ENCODE measurements around the gene CLDN5. TPM values are rescaled to one million over a fixed set of nuclear protein-coding genes. Genes with fewer than 3 reads are reported as not detected.

The CLDN5 gene
- total and polyA plus RNA-seq, 4 donors, result 61.0 to 203 (median 101) TPM

DNA sequence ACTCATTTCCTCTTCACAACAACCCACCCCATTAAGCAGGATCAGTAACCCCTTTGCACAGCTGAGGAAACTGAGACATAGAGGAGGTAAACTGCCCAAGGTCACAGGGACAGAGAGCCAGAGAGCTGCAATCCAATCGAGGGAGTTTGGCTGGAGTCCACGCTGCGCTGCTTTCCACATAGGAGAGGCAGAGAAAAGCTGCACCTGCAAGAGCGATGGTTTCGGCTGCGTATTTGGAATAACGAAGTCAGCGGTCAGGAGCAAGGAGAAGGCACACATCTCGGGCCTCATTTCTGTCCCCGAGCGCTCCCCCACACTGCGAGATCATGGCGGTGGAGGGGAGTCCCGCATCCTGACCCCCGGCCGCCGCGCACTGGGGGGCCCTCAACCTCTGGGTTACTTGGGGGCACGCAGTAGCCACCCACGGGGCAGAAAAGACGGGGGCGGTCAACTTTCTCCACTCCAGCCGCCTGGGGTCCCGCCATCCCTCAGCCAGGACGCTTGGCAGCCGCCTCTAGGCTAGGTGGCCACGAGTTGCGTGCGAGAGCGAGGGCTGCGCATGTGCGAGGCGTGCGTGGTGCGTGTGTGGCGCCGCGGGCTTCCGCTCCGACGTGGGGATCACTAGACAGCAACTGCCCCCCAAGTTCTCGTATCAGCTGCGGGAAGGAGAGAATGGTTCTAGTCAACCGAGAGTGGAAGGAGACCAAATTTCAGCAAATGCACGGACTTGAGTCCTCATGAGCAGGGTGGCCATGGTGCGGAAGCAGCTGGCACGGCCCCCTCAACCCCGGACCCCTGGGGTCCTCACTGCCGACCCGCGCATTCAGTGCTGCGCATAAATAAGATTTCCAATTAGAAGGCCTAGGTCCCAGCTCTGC lies 42.3 kb upstream of the CLDN5 start:
- H3K4me3 ChIP-seq (ENCODE audit: low read depth, low read length), result no peak overlapping the region
- no peaks in the 10 kb centered on the region for H3K9me3 ChIP-seq (ENCODE audit: control insufficient read depth, insufficient read depth, low read length)
- DNase-seq (ENCODE audit: low read depth in 4 of 6, low spot score in 6 of 6), result peak in 1 of 6 donors; percentile 5
- 94% methylated on average over 50 of the region's 52 CpGs for WGBS (ENCODE audit: insufficient coverage)
- H3K27me3 ChIP-seq (ENCODE audit: control insufficient read depth, insufficient read depth, low read length), result no peaks in the 10 kb centered on the region
- peaks cover 8% of the 10 kb centered on the region for H3K4me1 ChIP-seq (ENCODE audit: control insufficient read depth, insufficient read depth, low read length)
- no peaks in the 10 kb centered on the region for H3K36me3 ChIP-seq (ENCODE audit: control insufficient read depth, insufficient read depth, low read length)
- no peak overlapping the region for H3K27ac ChIP-seq (ENCODE audit: low read depth, low read length)

- H3K9me3 ChIP-seq (ENCODE audit: control insufficient read depth, insufficient read depth, low read length), result no peaks in the 10 kb centered on the region
- no peak for DNase-seq (ENCODE audit: low read depth in 4 of 6, low spot score in 6 of 6)
- peaks cover 8% of the 10 kb centered on the region for H3K4me1 ChIP-seq (ENCODE audit: control insufficient read depth, insufficient read depth, low read length)
- WGBS (ENCODE audit: insufficient coverage), result 83% methylated on average over 6 of the region's 11 CpGs
- H3K36me3 ChIP-seq (ENCODE audit: control insufficient read depth, insufficient read depth, low read length), result no peaks in the 10 kb centered on the region
- H3K4me3 ChIP-seq (ENCODE audit: low read depth, low read length), result no peak overlapping the region
- no peak overlapping the region for H3K27ac ChIP-seq (ENCODE audit: low read depth, low read length)
- H3K27me3 ChIP-seq (ENCODE audit: control insufficient read depth, insufficient read depth, low read length), result no peaks in the 10 kb centered on the region
These were observed 41.4 kb upstream of the CLDN5 start for GRCh38 chr22:19565382-19566278.

GRCh38 chr22:19559956-19560355 lies 35.7 kb upstream of the CLDN5 start:
- no peak overlapping the region for H3K4me3 ChIP-seq (ENCODE audit: low read depth, low read length)
- H3K27ac ChIP-seq (ENCODE audit: low read depth, low read length), result no peak overlapping the region
- no peaks in the 10 kb centered on the region for H3K4me1 ChIP-seq (ENCODE audit: control insufficient read depth, insufficient read depth, low read length)
- H3K9me3 ChIP-seq (ENCODE audit: control insufficient read depth, insufficient read depth, low read length), result no peaks in the 10 kb centered on the region
- no peaks in the 10 kb centered on the region for H3K36me3 ChIP-seq (ENCODE audit: control insufficient read depth, insufficient read depth, low read length)
- H3K27me3 ChIP-seq (ENCODE audit: control insufficient read depth, insufficient read depth, low read length), result no peaks in the 10 kb centered on the region
- no peak for DNase-seq (ENCODE audit: low read depth in 4 of 6, low spot score in 6 of 6)
- WGBS (ENCODE audit: insufficient coverage), result 100% methylated on average over 2 of the region's 2 CpGs

DNA sequence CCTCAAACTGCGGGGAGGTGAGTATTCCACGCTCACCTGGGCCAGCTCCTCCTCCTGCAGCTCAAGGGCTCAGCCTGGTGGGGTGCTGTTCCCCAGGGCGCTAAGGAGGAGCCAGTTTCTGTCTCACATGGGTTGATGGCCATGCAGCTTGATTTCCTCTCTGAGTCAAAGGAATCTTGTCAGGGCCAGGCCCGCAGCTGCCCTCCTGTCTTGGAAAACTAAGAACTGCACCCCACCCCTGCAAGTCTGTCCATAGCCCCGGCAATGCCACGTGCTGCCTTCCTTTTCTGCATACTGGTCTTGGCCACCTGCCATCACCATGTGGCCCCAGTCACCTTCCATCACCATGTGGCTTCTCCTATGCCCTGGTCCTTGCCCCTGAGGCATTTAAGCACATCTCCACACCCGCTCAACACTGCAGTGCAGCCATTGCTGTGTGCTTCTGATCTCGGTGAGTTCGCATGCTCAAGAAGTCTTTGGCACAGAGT lies 35.2 kb upstream of the CLDN5 start:
- no peak for DNase-seq (ENCODE audit: low read depth in 4 of 6, low spot score in 6 of 6)
- Histone ChIP-seq H3K27me3 (ENCODE audit: control insufficient read depth, insufficient read depth, low read length) (no peaks in the 10 kb centered on the region), H3K4me3 (ENCODE audit: low read depth, low read length) (no peak overlapping the region), H3K9me3 (ENCODE audit: control insufficient read depth, insufficient read depth, low read length) (no peaks in the 10 kb centered on the region), H3K27ac (ENCODE audit: low read depth, low read length) (no peak overlapping the region), H3K4me1 (ENCODE audit: control insufficient read depth, insufficient read depth, low read length) (no peaks in the 10 kb centered on the region), H3K36me3 (ENCODE audit: control insufficient read depth, insufficient read depth, low read length) (no peaks in the 10 kb centered on the region)
- 83% methylated on average over 8 of the region's 9 CpGs for WGBS (ENCODE audit: insufficient coverage)

DNA sequence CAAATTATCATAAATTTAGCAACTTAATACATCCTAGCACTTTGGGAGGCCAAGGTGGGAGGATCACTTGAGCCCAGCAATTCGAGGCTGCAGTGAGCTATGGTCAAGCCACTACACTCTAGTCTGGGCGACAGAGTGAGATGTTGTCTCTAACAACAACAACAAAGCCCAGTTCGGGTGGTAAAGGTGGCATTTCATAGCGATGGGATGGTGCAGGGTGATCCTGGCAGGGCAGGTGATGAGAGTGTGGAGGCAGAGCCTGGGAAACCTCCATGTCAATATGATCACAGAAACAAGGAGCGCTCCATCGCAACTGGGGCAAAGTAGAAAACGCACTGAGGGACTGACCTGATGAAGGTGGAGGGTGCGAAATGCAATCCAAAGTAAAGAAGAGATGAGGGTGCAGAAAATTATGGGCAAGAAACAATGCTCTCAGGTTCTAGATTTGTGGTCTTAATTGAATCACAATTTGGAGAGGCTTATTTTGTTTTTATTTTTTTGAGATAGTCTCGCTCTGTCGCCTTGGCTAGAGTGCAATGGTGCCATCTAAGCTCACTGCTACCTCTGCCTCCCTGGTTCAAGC lies 32.8 kb upstream of the CLDN5 start:
- Histone ChIP-seq H3K27me3 (ENCODE audit: control insufficient read depth, insufficient read depth, low read length) (no peaks in the 10 kb centered on the region), H3K4me1 (ENCODE audit: control insufficient read depth, insufficient read depth, low read length) (no peaks in the 10 kb centered on the region)
- WGBS (ENCODE audit: insufficient coverage), result 93% methylated on average over 8 of the region's 10 CpGs

GRCh38 chr22:19555651-19556050 lies 31.4 kb upstream of the CLDN5 start:
- no peaks in the 10 kb centered on the region for H3K9me3 ChIP-seq (ENCODE audit: control insufficient read depth, insufficient read depth, low read length)
- DNase-seq (ENCODE audit: low read depth in 4 of 6, low spot score in 6 of 6), result no peak
- H3K36me3 ChIP-seq (ENCODE audit: control insufficient read depth, insufficient read depth, low read length), result no peaks in the 10 kb centered on the region
- H3K4me1 ChIP-seq (ENCODE audit: control insufficient read depth, insufficient read depth, low read length), result no peaks in the 10 kb centered on the region
- WGBS (ENCODE audit: insufficient coverage), result 76% methylated on average over 6 of the region's 6 CpGs
- no peak overlapping the region for H3K27ac ChIP-seq (ENCODE audit: low read depth, low read length)
- H3K4me3 ChIP-seq (ENCODE audit: low read depth, low read length), result no peak overlapping the region
- no peaks in the 10 kb centered on the region for H3K27me3 ChIP-seq (ENCODE audit: control insufficient read depth, insufficient read depth, low read length)

More for the DNA sequence above, 32.8 kb upstream of the CLDN5 start:
- Histone ChIP-seq H3K9me3 (ENCODE audit: control insufficient read depth, insufficient read depth, low read length) (no peaks in the 10 kb centered on the region), H3K4me3 (ENCODE audit: low read depth, low read length) (no peak overlapping the region), H3K27ac (ENCODE audit: low read depth, low read length) (no peak overlapping the region), H3K36me3 (ENCODE audit: control insufficient read depth, insufficient read depth, low read length) (no peaks in the 10 kb centered on the region)
- DNase-seq (ENCODE audit: low read depth in 4 of 6, low spot score in 6 of 6), result no peak

GRCh38 chr22:19554834-19555404 lies 30.7 kb upstream of the CLDN5 start:
- Histone ChIP-seq H3K36me3 (ENCODE audit: control insufficient read depth, insufficient read depth, low read length) (no peaks in the 10 kb centered on the region), H3K27ac (ENCODE audit: low read depth, low read length) (no peak overlapping the region), H3K9me3 (ENCODE audit: control insufficient read depth, insufficient read depth, low read length) (no peaks in the 10 kb centered on the region), H3K4me1 (ENCODE audit: control insufficient read depth, insufficient read depth, low read length) (no peaks in the 10 kb centered on the region), H3K27me3 (ENCODE audit: control insufficient read depth, insufficient read depth, low read length) (no peaks in the 10 kb centered on the region), H3K4me3 (ENCODE audit: low read depth, low read length) (no peak overlapping the region)
- 66% methylated on average over 8 of the region's 12 CpGs for WGBS (ENCODE audit: insufficient coverage)
- DNase-seq (ENCODE audit: low read depth in 4 of 6, low spot score in 6 of 6), result no peak

GRCh38 chr22:19553201-19553600 lies 29.0 kb upstream of the CLDN5 start:
- Histone ChIP-seq H3K27me3 (ENCODE audit: control insufficient read depth, insufficient read depth, low read length) (no peaks in the 10 kb centered on the region), H3K36me3 (ENCODE audit: control insufficient read depth, insufficient read depth, low read length) (no peaks in the 10 kb centered on the region), H3K9me3 (ENCODE audit: control insufficient read depth, insufficient read depth, low read length) (no peaks in the 10 kb centered on the region), H3K4me3 (ENCODE audit: low read depth, low read length) (no peak overlapping the region), H3K27ac (ENCODE audit: low read depth, low read length) (no peak overlapping the region), H3K4me1 (ENCODE audit: control insufficient read depth, insufficient read depth, low read length) (no peaks in the 10 kb centered on the region)
- WGBS (ENCODE audit: insufficient coverage), result 100% methylated on average over 1 of the region's 2 CpGs
- no peak for DNase-seq (ENCODE audit: low read depth in 4 of 6, low spot score in 6 of 6)

- no peak overlapping the region for H3K27ac ChIP-seq (ENCODE audit: low read depth, low read length)
- no peaks in the 10 kb centered on the region for H3K27me3 ChIP-seq (ENCODE audit: control insufficient read depth, insufficient read depth, low read length)
- H3K9me3 ChIP-seq (ENCODE audit: control insufficient read depth, insufficient read depth, low read length), result no peaks in the 10 kb centered on the region
- DNase-seq (ENCODE audit: low read depth in 4 of 6, low spot score in 6 of 6), result no peak
- WGBS (ENCODE audit: insufficient coverage), result 100% methylated on average over 1 of the region's 7 CpGs
- H3K36me3 ChIP-seq (ENCODE audit: control insufficient read depth, insufficient read depth, low read length), result no peaks in the 10 kb centered on the region
- H3K4me1 ChIP-seq (ENCODE audit: control insufficient read depth, insufficient read depth, low read length), result no peaks in the 10 kb centered on the region
- no peak overlapping the region for H3K4me3 ChIP-seq (ENCODE audit: low read depth, low read length)
These were observed 26.2 kb upstream of the CLDN5 start for GRCh38 chr22:19550382-19550781.

Measured in spinal cord (tissue), 10 donors.